H4 (cell line): ENCODE measurements around the gene SLC11A1. TPM values are rescaled to one million over a fixed set of nuclear protein-coding genes. Genes with fewer than 3 reads are reported as not detected.

ENCODE experiments used
- DNase-seq: peaks from one replicate; pipeline ENCODE4 v3.0.0-alpha.2; 2015; ENCODE audit warnings: low spot score
- total RNA-seq: library from RNA; depleted of rRNA; stranded (reverse); fragments of >200 nt; shearing (Covaris generic); gene quantifications from 2 replicates; pipeline ENCODE4 v1.2.3, GENCODE V29; 2014

SLC11A1 gene
- total RNA-seq, 1 experiment from 2014 or later: 0.04 TPM

- DNase-seq: no peak
Measured at GRCh38 chr2:218366621-218367414, 15.3 kb upstream of the SLC11A1 start.

DNA sequence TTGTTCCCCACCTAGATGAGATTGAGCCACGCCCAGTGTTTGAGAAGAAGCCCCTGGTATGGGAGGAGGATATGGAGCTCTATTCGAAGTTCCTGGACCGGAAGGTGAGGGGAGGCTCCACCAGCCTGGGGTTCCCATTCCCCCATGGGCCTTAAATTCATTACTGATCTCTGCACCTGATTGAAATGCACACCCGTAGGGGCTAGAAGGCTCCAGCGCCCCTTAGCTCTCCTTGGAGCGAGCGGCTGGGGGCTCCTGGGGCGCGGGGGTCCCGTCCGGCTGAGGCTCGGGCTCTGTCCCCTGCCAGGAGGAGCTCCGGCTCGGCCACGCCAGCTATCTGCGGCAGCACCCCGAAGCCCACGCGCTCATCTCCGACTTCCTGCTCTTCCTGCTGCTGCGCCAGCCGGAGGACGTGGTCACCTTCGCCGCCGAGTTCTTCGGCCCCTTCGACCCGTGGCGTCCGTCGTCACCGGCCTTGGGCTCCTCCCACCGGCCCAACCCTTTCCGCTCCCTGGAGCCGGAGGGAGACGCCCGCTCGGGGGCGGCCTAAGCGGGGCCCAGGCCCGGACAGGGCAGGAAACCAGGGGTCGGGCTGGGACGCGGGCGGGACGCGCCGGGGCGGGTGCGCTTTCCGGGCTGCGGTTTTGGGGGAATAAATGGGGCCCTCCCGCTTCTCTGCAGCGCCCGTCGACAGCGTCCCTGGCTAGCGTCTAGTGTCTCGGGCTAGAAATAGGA is 14.5 kb upstream of the SLC11A1 start:
- no peak for DNase-seq

- no peak for DNase-seq
Measured at GRCh38 chr2:218368150-218368528, 13.9 kb upstream of the SLC11A1 start.

DNA sequence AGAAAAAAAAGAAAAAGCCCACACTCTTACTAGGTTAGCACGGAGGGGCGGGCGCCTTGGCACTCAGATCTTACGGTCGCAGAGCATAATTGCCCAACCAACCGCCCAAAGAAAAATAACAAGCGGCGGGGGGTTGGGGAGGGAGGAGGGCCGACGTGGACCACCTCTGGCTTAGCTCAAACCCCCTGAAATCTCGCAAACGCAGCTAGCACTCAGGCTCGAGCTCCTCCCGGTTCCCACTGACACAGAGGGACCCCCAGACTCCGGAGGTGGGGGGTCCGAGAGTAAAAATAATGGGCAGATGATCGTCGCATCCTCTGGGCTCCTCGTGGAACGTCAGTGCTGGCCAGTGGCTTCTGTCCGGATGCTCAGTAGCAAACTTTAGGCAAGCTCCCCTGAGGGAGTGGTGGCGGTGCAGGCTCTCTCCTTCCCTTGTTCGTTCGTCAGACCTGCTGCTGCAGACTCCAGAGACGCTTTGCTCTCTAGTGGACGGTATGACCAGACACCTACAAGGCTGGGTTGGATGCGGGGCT is 13.4 kb upstream of the SLC11A1 start:
- DNase-seq: no peak

- DNase-seq: no peak
Measured at GRCh38 chr2:218369330-218369729, 12.7 kb upstream of the SLC11A1 start.

GRCh38 chr2:218370410-218371063 is 11.5 kb upstream of the SLC11A1 start:
- DNase-seq: no peak

DNA sequence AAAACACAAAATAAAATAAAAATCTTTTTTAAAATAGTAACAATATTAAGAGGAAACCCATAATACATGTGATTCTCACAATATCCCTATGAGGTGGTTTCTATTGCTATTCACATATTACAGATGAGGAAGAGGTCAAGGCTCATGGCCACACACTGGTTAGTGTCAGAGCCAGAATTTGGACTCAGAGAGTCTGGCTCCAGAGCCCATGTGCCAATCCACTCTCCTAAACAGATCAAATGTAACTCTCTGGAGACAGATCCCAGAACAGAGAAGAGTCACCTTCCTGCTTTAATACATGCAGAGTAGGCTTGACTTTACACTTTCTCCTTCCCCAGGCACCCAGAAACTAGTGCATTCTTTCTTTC is 10.1 kb upstream of the SLC11A1 start:
- no peak for DNase-seq

- DNase-seq: no peak
Measured at GRCh38 chr2:218374795-218375194, 7.3 kb upstream of the SLC11A1 start.

- no peak for DNase-seq
Measured at GRCh38 chr2:218375212-218375611, 6.9 kb upstream of the SLC11A1 start.

DNA sequence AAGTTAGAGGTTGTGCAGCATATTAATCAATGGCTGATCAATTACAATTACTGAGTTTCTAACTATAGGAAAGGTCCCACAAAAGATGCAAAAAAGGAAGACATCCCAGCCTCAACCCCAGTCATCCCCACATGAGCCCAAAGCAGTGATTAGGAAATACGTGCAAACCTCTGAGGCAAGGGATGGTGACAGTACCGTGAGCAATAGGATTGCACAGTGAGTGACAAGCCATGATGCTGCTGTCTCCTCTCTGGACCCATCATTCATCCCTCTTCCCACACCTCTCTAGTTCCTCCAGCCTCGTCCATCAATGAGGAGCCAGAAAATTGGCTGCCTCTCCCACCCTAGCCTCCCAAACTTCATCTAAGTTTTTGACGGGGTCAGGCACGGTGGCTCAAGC is 4.0 kb upstream of the SLC11A1 start:
- DNase-seq: no peak

GRCh38 chr2:218382785-218383184 is 712 bp downstream of the SLC11A1 start:
- DNase-seq: no peak

GRCh38 chr2:218383892-218384519 is 1.9 kb downstream of the SLC11A1 start:
- DNase-seq: no peak

DNA sequence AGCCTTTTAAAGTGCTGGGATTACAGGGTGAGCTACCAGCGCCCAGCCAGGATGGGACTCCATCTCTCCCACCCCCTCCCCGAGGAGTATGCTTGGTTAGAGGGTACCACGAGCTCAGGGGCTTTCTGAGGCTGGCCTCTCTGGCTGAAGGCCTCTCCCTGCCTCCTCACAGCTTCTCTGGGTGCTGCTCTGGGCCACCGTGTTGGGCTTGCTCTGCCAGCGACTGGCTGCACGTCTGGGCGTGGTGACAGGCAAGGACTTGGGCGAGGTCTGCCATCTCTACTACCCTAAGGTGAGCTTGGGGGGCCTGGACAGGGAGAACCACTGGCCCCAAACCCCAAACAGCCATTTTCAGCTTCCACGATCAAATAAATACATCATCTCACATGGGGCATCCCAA is 2.9 kb downstream of the SLC11A1 start:
- DNase-seq: no peak

GRCh38 chr2:218386505-218387368 is 4.7 kb downstream of the SLC11A1 start:
- no peak for DNase-seq

DNA sequence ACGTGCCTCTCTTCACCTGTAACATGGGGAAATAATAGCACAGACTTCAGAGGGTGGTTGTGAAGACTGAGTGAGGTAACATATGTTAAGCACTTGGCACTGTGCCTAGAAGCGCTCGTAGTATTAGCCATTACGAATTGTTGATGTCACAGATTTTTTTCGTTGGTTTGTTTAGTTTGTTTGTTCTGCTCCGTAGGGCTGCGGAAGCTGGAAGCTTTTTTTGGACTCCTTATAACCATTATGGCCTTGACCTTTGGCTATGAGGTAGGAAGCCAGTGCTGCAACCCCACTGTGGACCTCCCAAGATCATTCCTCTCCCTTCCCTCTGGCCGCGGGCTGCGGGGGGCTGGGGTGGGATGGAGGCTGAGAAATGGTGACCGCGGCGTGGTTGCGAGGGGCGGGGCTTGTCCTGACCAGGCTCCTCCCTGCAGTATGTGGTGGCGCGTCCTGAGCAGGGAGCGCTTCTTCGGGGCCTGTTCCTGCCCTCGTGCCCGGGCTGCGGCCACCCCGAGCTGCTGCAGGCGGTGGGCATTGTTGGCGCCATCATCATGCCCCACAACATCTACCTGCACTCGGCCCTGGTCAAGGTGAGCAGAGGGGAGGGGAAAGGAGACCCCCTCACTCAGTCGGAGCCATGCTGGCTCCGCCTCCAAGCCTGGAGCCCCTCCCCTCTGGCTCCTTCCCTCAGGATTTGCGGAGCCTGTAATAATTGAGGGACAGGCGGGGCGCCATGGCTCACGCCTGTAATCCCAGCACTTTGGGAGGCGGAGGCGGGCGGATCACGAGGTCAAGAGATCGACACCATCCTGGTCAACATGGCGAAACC is 5.5 kb downstream of the SLC11A1 start:
- DNase-seq: peak; percentile 54

GRCh38 chr2:218389333-218390150 is 7.5 kb downstream of the SLC11A1 start:
- no peak for DNase-seq

DNA sequence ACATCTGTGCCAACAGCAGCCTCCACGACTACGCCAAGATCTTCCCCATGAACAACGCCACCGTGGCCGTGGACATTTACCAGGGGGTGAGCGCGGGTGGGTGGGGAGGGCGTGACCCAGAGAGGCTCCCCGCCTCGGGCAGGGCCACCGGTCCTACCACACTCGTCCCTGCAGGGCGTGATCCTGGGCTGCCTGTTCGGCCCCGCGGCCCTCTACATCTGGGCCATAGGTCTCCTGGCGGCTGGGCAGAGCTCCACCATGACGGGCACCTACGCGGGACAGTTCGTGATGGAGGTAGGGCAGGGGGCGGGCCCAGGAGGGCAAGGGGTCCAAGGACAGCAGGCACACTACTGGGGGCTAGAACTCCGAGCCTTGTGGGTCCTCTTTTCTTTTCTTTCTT is 9.1 kb downstream of the SLC11A1 start:
- no peak for DNase-seq

GRCh38 chr2:218392459-218392858 is 10.4 kb downstream of the SLC11A1 start:
- no peak for DNase-seq

- no peak for DNase-seq
Measured at GRCh38 chr2:218392891-218393462, 10.9 kb downstream of the SLC11A1 start.
